HEK293 (cell line): ENCODE results near the gene UGT1A3.

Experiments
- CTCF ChIP-seq: fragments of 450-650 bp; formaldehyde crosslinking; IDR thresholded peaks from 2 replicates; pipeline ENCODE4 v1.5.1; 2016; ENCODE audit warnings: missing biosample characterization, missing genetic modification characterization
- ZNF423 ChIP-seq: fragments of 450-650 bp; formaldehyde crosslinking; IDR thresholded peaks from 2 replicates; pipeline ENCODE4 v1.5.1; 2016; ENCODE audit warnings: missing biosample characterization, missing genetic modification characterization
- ZNF654 ChIP-seq: fragments of 450-650 bp; formaldehyde crosslinking; IDR thresholded peaks from 2 replicates; pipeline ENCODE4 v1.5.1; 2016; ENCODE audit warnings: low read depth, missing biosample characterization, missing genetic modification characterization
- TF ChIP-seq, protein P1 (sequence below): fragments of 450-650 bp; formaldehyde crosslinking; IDR thresholded peaks from 2 replicates; pipeline ENCODE4 v1.5.1; 2016; ENCODE audit warnings: missing biosample characterization, missing genetic modification characterization, low read depth

GRCh38 chr2:233780771-233781170 lies 51.9 kb downstream of the UGT1A3 start:
- TF ChIP-seq ZNF423 = no peak
- no peak for TF ChIP-seq ZNF654 (tag by site-specific recombination)
- TF ChIP-seq, protein P1, sequence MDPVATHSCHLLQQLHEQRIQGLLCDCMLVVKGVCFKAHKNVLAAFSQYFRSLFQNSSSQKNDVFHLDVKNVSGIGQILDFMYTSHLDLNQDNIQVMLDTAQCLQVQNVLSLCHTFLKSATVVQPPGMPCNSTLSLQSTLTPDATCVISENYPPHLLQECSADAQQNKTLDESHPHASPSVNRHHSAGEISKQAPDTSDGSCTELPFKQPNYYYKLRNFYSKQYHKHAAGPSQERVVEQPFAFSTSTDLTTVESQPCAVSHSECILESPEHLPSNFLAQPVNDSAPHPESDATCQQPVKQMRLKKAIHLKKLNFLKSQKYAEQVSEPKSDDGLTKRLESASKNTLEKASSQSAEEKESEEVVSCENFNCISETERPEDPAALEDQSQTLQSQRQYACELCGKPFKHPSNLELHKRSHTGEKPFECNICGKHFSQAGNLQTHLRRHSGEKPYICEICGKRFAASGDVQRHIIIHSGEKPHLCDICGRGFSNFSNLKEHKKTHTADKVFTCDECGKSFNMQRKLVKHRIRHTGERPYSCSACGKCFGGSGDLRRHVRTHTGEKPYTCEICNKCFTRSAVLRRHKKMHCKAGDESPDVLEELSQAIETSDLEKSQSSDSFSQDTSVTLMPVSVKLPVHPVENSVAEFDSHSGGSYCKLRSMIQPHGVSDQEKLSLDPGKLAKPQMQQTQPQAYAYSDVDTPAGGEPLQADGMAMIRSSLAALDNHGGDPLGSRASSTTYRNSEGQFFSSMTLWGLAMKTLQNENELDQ (tag by site-specific recombination) = no peak
- TF ChIP-seq CTCF (tag by site-specific recombination) = no peak
